GM15510 (cell line): Measurements from ENCODE around the gene HDAC4.

Experiments
- POLR2A ChIP-seq: IDR thresholded peaks from 3 replicates; pipeline ENCODE4 v1.6.1; 2011; ENCODE audit warnings: borderline replicate concordance; ENCODE audit not compliant: insufficient read length; ENCODE audit errors: extremely low read depth

The HDAC4 gene

GRCh38 chr2:239329284-239329971, 71.4 kb downstream of the HDAC4 start:
- no peak for TF ChIP-seq POLR2A

- TF ChIP-seq POLR2A: no peak
Measured at GRCh38 chr2:239328351-239329191, 72.2 kb downstream of the HDAC4 start.

GRCh38 chr2:239327536-239328350, 73.1 kb downstream of the HDAC4 start:
- TF ChIP-seq POLR2A: no peak

GRCh38 chr2:239326831-239327535, 73.8 kb downstream of the HDAC4 start:
- no peak for TF ChIP-seq POLR2A

- TF ChIP-seq POLR2A: no peak
Measured at GRCh38 chr2:239324456-239324855, 76.4 kb downstream of the HDAC4 start.

- no peak for TF ChIP-seq POLR2A
Measured at GRCh38 chr2:239323447-239323846, 77.4 kb downstream of the HDAC4 start.

GRCh38 chr2:239322416-239323086, 78.3 kb downstream of the HDAC4 start:
- no peak for TF ChIP-seq POLR2A

- TF ChIP-seq POLR2A: no peak
Measured at GRCh38 chr2:239321596-239322415, 79.0 kb downstream of the HDAC4 start.

- no peak for TF ChIP-seq POLR2A
Measured at GRCh38 chr2:239318790-239319661, 81.8 kb downstream of the HDAC4 start.

- TF ChIP-seq POLR2A: no peak
Measured at GRCh38 chr2:239318151-239318611, 82.6 kb downstream of the HDAC4 start.

GRCh38 chr2:239316562-239317465, 84.0 kb downstream of the HDAC4 start:
- TF ChIP-seq POLR2A: no peak
